ENCODE results near the gene ALKBH7. TPM values are rescaled to one million over a fixed set of nuclear protein-coding genes. Genes with fewer than 3 reads are reported as not detected.

Gene ALKBH7
- total RNA-seq, 4 donors from 2014 or later, result 55.2 to 109 (median 71.8) TPM

DNA sequence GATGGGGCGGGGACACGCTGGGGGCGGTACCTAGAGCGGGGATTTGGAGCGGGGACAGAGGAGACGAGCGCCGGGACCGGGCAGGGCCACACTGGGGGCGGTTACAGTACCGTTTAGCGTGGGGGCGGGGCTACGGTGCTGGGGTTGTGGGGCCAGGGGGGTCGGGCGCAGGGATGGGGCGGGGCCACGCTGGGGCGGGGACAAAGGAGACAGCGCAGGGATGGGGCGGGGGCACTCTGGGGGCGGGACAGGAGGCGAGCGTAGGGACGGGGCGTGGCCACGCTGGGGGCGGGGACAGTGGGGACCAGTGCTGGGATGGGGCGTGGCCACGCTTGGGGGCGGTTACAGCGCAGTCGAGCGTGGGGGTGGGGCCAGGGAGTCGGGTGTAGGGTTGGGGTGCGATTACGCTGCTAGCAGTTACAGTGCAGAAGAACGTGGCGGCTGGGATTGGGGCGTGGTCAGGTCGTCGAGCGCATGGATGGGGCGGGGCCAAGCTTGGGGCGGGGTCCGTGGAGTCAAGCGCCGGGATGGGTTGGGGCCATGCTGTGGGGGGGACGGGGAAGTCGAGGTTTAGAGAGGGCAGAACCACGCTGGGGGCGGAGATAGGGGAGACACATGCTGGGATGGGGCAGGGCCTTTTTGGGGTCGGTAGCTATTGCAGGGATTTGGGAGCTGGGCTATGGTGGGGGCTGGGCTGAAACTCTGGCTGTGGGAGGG is 660 bp downstream of the ALKBH7 start:
- peak overlapping the region; percentile 71 to 94 (median 84) for H3K4me3 ChIP-seq
- TF ChIP-seq POLR2AphosphoS5 (IDR thresholded peaks at IDR 0.05) (no peak), POLR2A (IDR thresholded peaks at IDR 0.05; ENCODE audit: low read depth) (no peak), EP300 (IDR thresholded peaks at IDR 0.05) (no peak), CTCF (IDR thresholded peaks at IDR 0.05) (no peak)
- peaks cover 9 to 32% (median 29%) of the 10 kb centered on the region in 4 donors for H3K36me3 ChIP-seq
- no peaks in the 10 kb centered on the region for H3K27me3 ChIP-seq
- H3K9me3 ChIP-seq, result no peaks in the 10 kb centered on the region
- peaks cover 13 to 58% (median 51%) of the 10 kb centered on the region in 4 donors for H3K4me1 ChIP-seq
- WGBS, result 1% methylated on average over 24 of the region's 53 CpGs
- DNase-seq (ENCODE audit: extremely low spot score), result peak; percentile 100
- intact Hi-C loops (cut with DNase I), result no loop called here
- H3K27ac ChIP-seq (replicated peaks in 1 of 4), result peak overlapping the region; percentile 95 to 100 (median 99)

DNA sequence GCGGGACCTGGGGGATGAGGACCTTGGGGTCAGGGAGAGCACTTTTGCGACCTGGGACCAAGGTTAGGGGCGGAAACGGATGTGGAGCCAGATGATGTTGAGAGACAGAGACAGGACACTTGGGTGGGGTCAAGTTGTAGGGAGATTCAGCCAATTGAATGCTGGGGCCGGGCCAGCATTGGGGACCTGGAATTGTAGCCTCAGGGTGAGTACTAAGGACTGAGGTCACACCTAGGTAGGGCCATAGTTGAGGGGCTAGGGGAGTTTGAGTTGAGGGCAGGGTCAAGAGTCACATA is 1.2 kb downstream of the ALKBH7 start:
- Histone ChIP-seq H3K9me3 (no peaks in the 10 kb centered on the region), H3K27ac (replicated peaks in 1 of 4) (peak overlapping the region; percentile 95 to 100 (median 99)), H3K4me1 (peaks cover 13 to 63% (median 56%) of the 10 kb centered on the region in 4 donors), H3K27me3 (no peaks in the 10 kb centered on the region), H3K4me3 (peak overlapping the region; percentile 71 to 94 (median 84)), H3K36me3 (peaks cover 3 to 27% (median 27%) of the 10 kb centered on the region in 4 donors)
- TF ChIP-seq POLR2AphosphoS5 (IDR thresholded peaks at IDR 0.05) (no peak), POLR2A (IDR thresholded peaks at IDR 0.05; ENCODE audit: low read depth) (no peak), EP300 (IDR thresholded peaks at IDR 0.05) (no peak), CTCF (IDR thresholded peaks at IDR 0.05) (no peak)
- intact Hi-C loops (cut with DNase I), result no loop called here
- 20% methylated on average over 5 of the region's 5 CpGs for WGBS
- DNase-seq (ENCODE audit: extremely low spot score), result peak; percentile 92

DNA sequence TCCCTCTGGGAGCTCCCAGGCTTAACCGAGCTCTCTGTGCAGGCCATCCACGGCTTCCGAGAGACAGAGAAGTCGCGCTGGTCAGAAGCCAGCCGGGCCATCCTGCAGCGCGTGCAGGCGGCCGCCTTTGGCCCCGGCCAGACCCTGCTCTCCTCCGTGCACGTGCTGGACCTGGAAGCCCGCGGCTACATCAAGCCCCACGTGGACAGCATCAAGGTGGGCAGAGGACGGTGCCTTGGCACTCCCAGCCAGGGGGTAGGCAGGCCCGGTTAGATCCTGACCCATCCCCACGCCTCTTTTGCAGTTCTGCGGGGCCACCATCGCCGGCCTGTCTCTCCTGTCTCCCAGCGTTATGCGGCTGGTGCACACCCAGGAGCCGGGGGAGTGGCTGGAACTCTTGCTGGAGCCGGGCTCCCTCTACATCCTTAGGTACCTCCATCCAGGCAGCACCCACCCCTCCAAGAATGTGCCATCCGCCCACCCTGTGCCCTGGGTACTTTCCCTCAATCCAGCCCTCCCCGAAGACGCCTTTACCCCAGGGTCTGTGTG is 1.6 kb downstream of the ALKBH7 start:
- peak overlapping the region in 3 of 4 donors; percentile 71 to 89 (median 80) for H3K4me3 ChIP-seq
- intact Hi-C loops (cut with DNase I), result no loop called here
- peak overlapping the region; percentile 95 to 100 (median 99) for H3K27ac ChIP-seq (replicated peaks in 1 of 4)

DNA sequence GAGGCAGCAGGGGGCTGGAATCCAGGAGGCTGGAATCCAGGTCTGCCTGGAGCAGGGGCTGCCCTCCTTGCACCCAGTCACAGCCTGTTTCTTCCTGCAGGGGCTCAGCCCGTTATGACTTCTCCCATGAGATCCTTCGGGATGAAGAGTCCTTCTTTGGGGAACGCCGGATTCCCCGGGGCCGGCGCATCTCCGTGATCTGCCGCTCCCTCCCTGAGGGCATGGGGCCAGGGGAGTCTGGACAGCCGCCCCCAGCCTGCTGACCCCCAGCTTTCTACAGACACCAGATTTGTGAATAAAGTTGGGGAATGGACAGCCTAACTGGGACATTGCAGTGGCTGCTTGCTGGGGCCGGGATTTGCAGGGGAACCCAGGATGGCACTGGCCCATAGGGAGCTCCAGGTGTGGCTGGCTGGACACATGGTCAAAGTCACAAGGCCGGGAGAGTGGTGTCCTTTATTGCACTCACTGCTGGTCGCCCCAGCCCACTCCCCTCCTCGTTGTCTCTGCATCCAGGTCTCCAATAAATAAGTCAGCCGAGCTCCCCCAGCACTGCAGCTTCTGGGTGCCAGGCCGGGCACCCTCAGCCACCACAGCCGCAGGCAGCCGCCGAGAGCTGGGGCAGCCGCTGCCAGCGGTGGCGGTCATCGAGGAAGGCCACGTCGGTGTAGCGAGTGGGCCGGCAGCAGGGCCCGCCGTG is 2.3 kb downstream of the ALKBH7 start:
- H3K4me1 ChIP-seq, result peaks cover 13 to 64% (median 56%) of the 10 kb centered on the region in 4 donors
- no peak for DNase-seq (ENCODE audit: extremely low spot score)

More for the DNA sequence above, 1.6 kb downstream of the ALKBH7 start:
- 67% methylated on average over 25 of the region's 29 CpGs for WGBS
- no peak for TF ChIP-seq EP300 (IDR thresholded peaks at IDR 0.05)
- no peak for TF ChIP-seq POLR2A (IDR thresholded peaks at IDR 0.05; ENCODE audit: low read depth)
- TF ChIP-seq POLR2AphosphoS5 (IDR thresholded peaks at IDR 0.05), result no peak
- TF ChIP-seq CTCF (IDR thresholded peaks at IDR 0.05), result no peak
- H3K36me3 ChIP-seq, result peaks cover 5 to 27% (median 27%) of the 10 kb centered on the region in 4 donors
- H3K27me3 ChIP-seq, result no peaks in the 10 kb centered on the region
- H3K9me3 ChIP-seq, result no peaks in the 10 kb centered on the region
- peaks cover 13 to 64% (median 56%) of the 10 kb centered on the region in 4 donors for H3K4me1 ChIP-seq
- no peak for DNase-seq (ENCODE audit: extremely low spot score)

More for the DNA sequence above, 2.3 kb downstream of the ALKBH7 start:
- TF ChIP-seq POLR2A (IDR thresholded peaks at IDR 0.05; ENCODE audit: low read depth) (no peak), CTCF (IDR thresholded peaks at IDR 0.05) (no peak), POLR2AphosphoS5 (IDR thresholded peaks at IDR 0.05) (no peak), EP300 (IDR thresholded peaks at IDR 0.05) (no peak)
- H3K9me3 ChIP-seq, result no peaks in the 10 kb centered on the region
- no peaks in the 10 kb centered on the region for H3K27me3 ChIP-seq
- 70% methylated on average over 5 of the region's 29 CpGs for WGBS
- H3K27ac ChIP-seq (replicated peaks in 1 of 4), result peak overlapping the region; percentile 95 to 100 (median 99)
- no peak overlapping the region for H3K4me3 ChIP-seq
- H3K36me3 ChIP-seq, result peaks cover 11 to 30% (median 29%) of the 10 kb centered on the region in 4 donors
- intact Hi-C loops (cut with DNase I), result no loop called here
